Measurements from ENCODE around the gene GHRL. TPM values are rescaled to one million over a fixed set of nuclear protein-coding genes. Genes with fewer than 3 reads are reported as not detected.
"Not testable (repeated sequence)": the region's sequence is repeated elsewhere in the genome, so short reads cannot be mapped to it uniquely, and the experiment has no call there.

GHRL gene
- total RNA-seq, 1 donor from 2014 or later: 2.2 TPM

GRCh38 chr3:10272977-10273376 lies 19.8 kb downstream of the GHRL start:
- peaks cover 81% of the 10 kb centered on the region for H3K36me3 ChIP-seq

DNA sequence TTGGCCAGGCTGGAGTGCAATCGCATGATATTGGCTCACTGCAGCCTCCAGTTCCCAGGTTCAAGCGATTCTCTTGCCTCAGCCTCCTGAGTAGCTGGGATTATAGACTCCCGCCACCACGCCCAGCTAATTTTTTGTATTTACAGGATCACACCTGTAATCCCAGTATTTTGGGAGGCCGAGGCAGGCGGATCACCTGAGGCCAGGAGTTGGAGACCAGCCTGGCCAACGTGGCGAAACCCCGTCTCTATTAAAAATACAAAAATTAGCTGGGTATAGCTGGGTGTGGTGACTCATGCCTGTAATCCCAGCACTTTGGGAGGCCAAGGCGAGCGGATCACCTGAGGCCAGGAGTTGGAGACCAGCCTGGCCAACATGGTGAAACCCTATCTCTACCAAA lies 20.3 kb downstream of the GHRL start:
- H3K4me3 ChIP-seq; DNase-seq; intact Hi-C loops (cut with DNase I); H3K9me3 ChIP-seq; H3K27me3 ChIP-seq; ATAC-seq; H3K27ac ChIP-seq: not testable (repeated sequence)
- Histone ChIP-seq H3K4me1 (peaks cover 22% of the 10 kb centered on the region), H3K36me3 (peaks cover 79% of the 10 kb centered on the region)

More at GRCh38 chr3:10272977-10273376, 19.8 kb downstream of the GHRL start:
- Histone ChIP-seq H3K27ac (no peak overlapping the region), H3K27me3 (no peaks in the 10 kb centered on the region), H3K4me1 (peaks cover 22% of the 10 kb centered on the region), H3K4me3 (no peak overlapping the region), H3K9me3 (no peaks in the 10 kb centered on the region)
- ATAC-seq (no peak), DNase-seq (no peak)
- TF ChIP-seq CTCF (IDR thresholded peaks at IDR 0.05): no peak
- intact Hi-C loops (cut with DNase I): no loop called here

DNA sequence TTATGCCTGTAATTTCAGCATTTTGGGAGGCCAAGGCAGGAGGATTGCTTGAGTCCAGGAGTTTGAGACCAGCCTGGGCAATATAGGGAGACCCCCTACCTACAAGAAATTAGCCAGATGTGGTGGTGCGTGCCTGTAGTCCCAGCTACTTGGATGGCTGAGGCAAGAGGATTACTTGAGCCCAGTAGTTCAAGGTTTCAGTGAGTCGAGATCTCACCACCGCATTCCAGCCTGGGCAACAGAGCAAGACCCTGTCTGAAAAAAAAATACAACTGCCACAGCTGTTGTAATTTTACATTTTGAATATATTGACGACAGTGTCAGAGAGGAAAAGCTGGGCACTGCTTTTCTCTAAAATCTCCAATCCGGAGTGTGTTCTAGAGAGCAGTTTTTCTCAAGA lies 23.3 kb downstream of the GHRL start:
- H3K4me3 ChIP-seq: no peak overlapping the region
- intact Hi-C loops (cut with DNase I): no loop called here

GRCh38 chr3:10268930-10269329 lies 23.8 kb downstream of the GHRL start:
- intact Hi-C loops (cut with DNase I): no loop called here
- no peak for TF ChIP-seq CTCF (IDR thresholded peaks at IDR 0.05)
- Histone ChIP-seq H3K9me3 (no peaks in the 10 kb centered on the region), H3K36me3 (peaks cover 75% of the 10 kb centered on the region), H3K4me1 (peaks cover 19% of the 10 kb centered on the region), H3K27ac (no peak overlapping the region), H3K4me3 (no peak overlapping the region), H3K27me3 (no peaks in the 10 kb centered on the region)
- DNase-seq (no peak), ATAC-seq (no peak)

More for the DNA sequence above, 23.3 kb downstream of the GHRL start:
- peaks cover 75% of the 10 kb centered on the region for H3K36me3 ChIP-seq
- TF ChIP-seq CTCF (IDR thresholded peaks at IDR 0.05): no peak
- no peaks in the 10 kb centered on the region for H3K27me3 ChIP-seq
- no peak overlapping the region for H3K27ac ChIP-seq
- H3K9me3 ChIP-seq: no peaks in the 10 kb centered on the region
- ATAC-seq (no peak), DNase-seq (no peak)
- peaks cover 22% of the 10 kb centered on the region for H3K4me1 ChIP-seq

DNA sequence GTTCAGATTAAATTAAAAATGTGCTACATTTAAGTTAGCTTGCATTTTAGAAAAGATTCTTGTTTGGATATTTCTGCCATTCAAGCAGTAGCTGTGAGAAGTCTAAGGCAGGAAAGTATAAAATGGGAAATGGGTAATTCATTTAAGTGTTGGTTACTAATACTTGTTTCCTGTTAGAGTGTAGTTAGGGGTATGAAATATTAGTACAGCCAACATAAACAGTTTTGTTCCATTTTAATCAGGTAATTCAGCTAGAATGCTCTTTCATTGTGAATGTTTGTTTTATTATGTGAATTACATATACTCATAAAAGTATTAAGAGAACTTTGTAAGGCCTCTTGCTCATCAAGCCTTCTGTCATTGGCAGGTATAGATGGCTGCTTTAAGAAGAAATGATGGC lies 24.6 kb downstream of the GHRL start:
- Histone ChIP-seq H3K9me3 (no peaks in the 10 kb centered on the region), H3K4me3 (no peak overlapping the region), H3K36me3 (peaks cover 77% of the 10 kb centered on the region), H3K4me1 (peaks cover 11% of the 10 kb centered on the region), H3K27me3 (no peaks in the 10 kb centered on the region), H3K27ac (no peak overlapping the region)
- DNase-seq (no peak), ATAC-seq (no peak)
- intact Hi-C loops (cut with DNase I): no loop called here
- TF ChIP-seq CTCF (IDR thresholded peaks at IDR 0.05): no peak

- H3K4me1 ChIP-seq; H3K27me3 ChIP-seq; H3K9me3 ChIP-seq; intact Hi-C loops (cut with DNase I); H3K27ac ChIP-seq; H3K4me3 ChIP-seq; DNase-seq; ATAC-seq: not testable (repeated sequence)
- H3K36me3 ChIP-seq: peaks cover 70% of the 10 kb centered on the region
Observed at GRCh38 chr3:10266936-10267335, 25.8 kb downstream of the GHRL start.

DNA sequence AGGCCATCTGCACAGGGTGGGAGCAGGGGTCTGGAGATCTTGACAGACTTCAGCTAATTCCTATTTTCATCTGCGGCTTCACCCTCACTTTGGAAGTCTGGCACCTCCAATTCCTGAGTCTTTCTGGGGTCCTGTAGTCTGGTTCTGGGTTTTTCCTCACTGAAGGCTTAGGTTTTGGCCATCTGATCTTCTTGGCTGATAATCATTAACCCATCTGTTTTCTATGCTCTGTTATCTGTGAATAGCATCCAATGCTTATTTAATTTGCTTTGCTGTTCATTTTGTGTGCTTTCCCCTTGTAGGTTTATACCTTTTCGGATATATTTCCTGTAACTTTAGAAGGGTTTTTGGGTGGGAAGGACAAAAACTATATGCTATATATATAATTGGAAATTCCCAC lies 26.9 kb downstream of the GHRL start:
- no peaks in the 10 kb centered on the region for H3K27me3 ChIP-seq
- no peaks in the 10 kb centered on the region for H3K9me3 ChIP-seq
- peaks cover 8% of the 10 kb centered on the region for H3K4me1 ChIP-seq
- intact Hi-C loops (cut with DNase I): no loop called here
- TF ChIP-seq CTCF (IDR thresholded peaks at IDR 0.05): no peak
- no peak overlapping the region for H3K4me3 ChIP-seq
- ATAC-seq (no peak), DNase-seq (no peak)
- peaks cover 69% of the 10 kb centered on the region for H3K36me3 ChIP-seq
- no peak overlapping the region for H3K27ac ChIP-seq
